PC-9 (cell line): ENCODE data around the gene PDK3.

Experiments used
- CTCF ChIP-seq: fragments of 200-600 bp; sonication (generic); conservative IDR thresholded peaks from 2 replicates; pipeline ENCODE4 v1.6.1; 2017; ENCODE audit warnings: mixed run types, antibody characterized with exemption, mild to moderate bottlenecking, moderate library complexity
- EZH2 ChIP-seq: fragments of 200-600 bp; sonication (generic); IDR thresholded peaks from 2 replicates; pipeline ENCODE4 v1.8.0; 2017; ENCODE audit warnings: antibody characterized with exemption, low read depth

GRCh38 chrX:24485323-24485722, 20.2 kb downstream of the PDK3 start:
- TF ChIP-seq CTCF (no peak), EZH2 (no peak)
